Measurements from ENCODE around the gene C1orf115.

Gene C1orf115

GRCh38 chr1:220741349-220741748 lies 51.2 kb downstream of the C1orf115 start:
- H3K27me3 ChIP-seq, result no peaks in the 10 kb centered on the region
- no peak overlapping the region for H3K4me3 ChIP-seq
- no peaks in the 10 kb centered on the region for H3K4me1 ChIP-seq
- H3K36me3 ChIP-seq, result no peaks in the 10 kb centered on the region
- no peaks in the 10 kb centered on the region for H4K20me1 ChIP-seq
- no peak overlapping the region for H3K27ac ChIP-seq
- H3K4me2 ChIP-seq, result no peak overlapping the region
- no peaks in the 10 kb centered on the region for H3K9me3 ChIP-seq
- H3K9ac ChIP-seq, result no peak overlapping the region
- no peak for TF ChIP-seq Cebpa-rat (IDR thresholded peaks at IDR 0.05)

GRCh38 chr1:220741825-220742224 lies 51.7 kb downstream of the C1orf115 start:
- H3K36me3 ChIP-seq, result no peaks in the 10 kb centered on the region
- TF ChIP-seq Cebpa-rat (IDR thresholded peaks at IDR 0.05), result no peak
- H3K4me1 ChIP-seq, result no peaks in the 10 kb centered on the region
- no peak overlapping the region for H3K4me2 ChIP-seq
- H3K27me3 ChIP-seq, result peaks cover 4% of the 10 kb centered on the region; the same call in 1 of the 2 replicates
- no peaks in the 10 kb centered on the region for H4K20me1 ChIP-seq
- H3K9me3 ChIP-seq, result no peaks in the 10 kb centered on the region
- H3K27ac ChIP-seq, result no peak overlapping the region
- H3K4me3 ChIP-seq, result no peak overlapping the region
- no peak overlapping the region for H3K9ac ChIP-seq

- no peaks in the 10 kb centered on the region for H4K20me1 ChIP-seq
- TF ChIP-seq Cebpa-rat (IDR thresholded peaks at IDR 0.05), result no peak
- no peaks in the 10 kb centered on the region for H3K36me3 ChIP-seq
Measured at GRCh38 chr1:220742520-220742919, 52.4 kb downstream of the C1orf115 start.

GRCh38 chr1:220746851-220747250 lies 56.7 kb downstream of the C1orf115 start:
- Histone ChIP-seq H3K9me3 (peaks cover 22% of the 10 kb centered on the region), H3K4me3 (no peak overlapping the region), H3K4me2 (no peak overlapping the region), H3K4me1 (no peaks in the 10 kb centered on the region), H3K36me3 (no peaks in the 10 kb centered on the region), H4K20me1 (no peaks in the 10 kb centered on the region), H3K9ac (no peak overlapping the region), H3K27ac (no peak overlapping the region), H3K27me3 (peaks cover 37% of the 10 kb centered on the region)
- no peak for TF ChIP-seq Cebpa-rat (IDR thresholded peaks at IDR 0.05)

More at GRCh38 chr1:220742520-220742919, 52.4 kb downstream of the C1orf115 start:
- H3K4me1 ChIP-seq, result no peaks in the 10 kb centered on the region
- no peak overlapping the region for H3K4me2 ChIP-seq
- H3K27me3 ChIP-seq, result peaks cover 11% of the 10 kb centered on the region
- H3K27ac ChIP-seq, result no peak overlapping the region
- no peak overlapping the region for H3K4me3 ChIP-seq
- H3K9me3 ChIP-seq, result peaks cover 1% of the 10 kb centered on the region; the same call in 1 of the 2 replicates
- H3K9ac ChIP-seq, result no peak overlapping the region

GRCh38 chr1:220747437-220748088 lies 57.4 kb downstream of the C1orf115 start:
- Histone ChIP-seq H3K36me3 (no peaks in the 10 kb centered on the region), H3K27me3 (peaks cover 37% of the 10 kb centered on the region), H3K4me1 (no peaks in the 10 kb centered on the region), H3K4me3 (no peak overlapping the region), H3K4me2 (no peak overlapping the region), H3K9ac (no peak overlapping the region), H3K27ac (no peak overlapping the region), H4K20me1 (no peaks in the 10 kb centered on the region), H3K9me3 (peaks cover 22% of the 10 kb centered on the region)
- no peak for TF ChIP-seq Cebpa-rat (IDR thresholded peaks at IDR 0.05)

GRCh38 chr1:220748089-220748934 lies 58.1 kb downstream of the C1orf115 start, which contains the start of gene MTARC2:
MTARC2 (plus strand) TSS chr1:220748322; CDS start chr1:220748532, 210 bp downstream.
- Histone ChIP-seq H3K27me3 (peaks cover 37% of the 10 kb centered on the region), H3K4me3 (no peak within 1 kb of the TSS), H4K20me1 (no peaks in the 10 kb centered on the region), H3K27ac (no peak within 1 kb of the TSS), H3K9ac (no peak within 1 kb of the TSS), H3K9me3 (peaks cover 22% of the 10 kb centered on the region), H3K4me1 (no peaks in the 10 kb centered on the region), H3K36me3 (no peaks in the 10 kb centered on the region), H3K4me2 (no peak within 1 kb of the TSS)
- TF ChIP-seq Cebpa-rat (IDR thresholded peaks at IDR 0.05), result no peak
